Mesodermal cell (in vitro differentiated cells): Measurements from ENCODE around the gene CELF2.
A peak's percentile ranks its signal among the peaks of the same experiment; 100 is the strongest.

Experiments
- H3K27ac ChIP-seq: 2 replicates; pipeline ENCODE4 v1.7.0; 2013; ENCODE audit warnings: mild to moderate bottlenecking, low read depth, low read length, moderate library complexity; ENCODE audit not compliant: severe bottlenecking
- H3K36me3 ChIP-seq: 2 replicates; pipeline ENCODE4 v1.7.1; 2013; ENCODE audit warnings: mild to moderate bottlenecking, low read length, moderate library complexity; ENCODE audit not compliant: control insufficient read depth, insufficient read depth
- H3K4me1 ChIP-seq: one replicate; pipeline ENCODE4 v1.7.1; 2013; ENCODE audit warnings: mild to moderate bottlenecking, low read length; ENCODE audit not compliant: insufficient read depth, control insufficient read depth, poor library complexity, severe bottlenecking
- H3K4me3 ChIP-seq: 2 replicates; pipeline ENCODE4 v1.7.0; 2013; ENCODE audit warnings: low read length, control low read depth, mild to moderate bottlenecking; ENCODE audit not compliant: insufficient read depth, poor library complexity, severe bottlenecking; ENCODE audit errors: extremely low read depth
- H3K9me3 ChIP-seq: 2 replicates; pipeline ENCODE4 v1.7.1; 2013; ENCODE audit warnings: mild to moderate bottlenecking, low read length, moderate library complexity; ENCODE audit not compliant: control insufficient read depth
- WGBS, 2 experiments: methylation state at CpG; one replicate each; pipeline ENCODE4 v1.1.5; 2013; ENCODE audit warnings: missing lambda C conversion rate in 2 of 2; ENCODE audit not compliant: insufficient coverage in 2 of 2; 5-methylcytosine and 5-hydroxymethylcytosine counted together

The CELF2 gene

GRCh38 chr10:11318826-11319598 is 301.3 kb downstream of the CELF2 start:
- H3K4me3 ChIP-seq, result no peak overlapping the region

GRCh38 chr10:11319990-11320602 is 302.4 kb downstream of the CELF2 start:
- H3K4me1 ChIP-seq, result peaks cover 5% of the 10 kb centered on the region
- 85% methylated on average over 11 of the region's 11 CpGs for WGBS, 2 experiments
- peaks cover 14% of the 10 kb centered on the region for H3K36me3 ChIP-seq

More at GRCh38 chr10:11318826-11319598, 301.3 kb downstream of the CELF2 start:
- Histone ChIP-seq H3K27ac (no peak overlapping the region), H3K4me1 (no peaks in the 10 kb centered on the region), H3K9me3 (no peaks in the 10 kb centered on the region), H3K36me3 (peaks cover 20% of the 10 kb centered on the region)
- 91 to 97% methylated on average over 18 to 23 of the region's 26 CpGs for WGBS, 2 experiments

GRCh38 chr10:11320809-11321520 is 303.3 kb downstream of the CELF2 start:
- H3K4me1 ChIP-seq, result peaks cover 13% of the 10 kb centered on the region
- 93 to 97% methylated on average over 10 to 13 of the region's 17 CpGs for WGBS, 2 experiments
- H3K36me3 ChIP-seq, result peaks cover 14% of the 10 kb centered on the region
- no peaks in the 10 kb centered on the region for H3K9me3 ChIP-seq
- no peak overlapping the region for H3K27ac ChIP-seq
- H3K4me3 ChIP-seq, result no peak overlapping the region

More at GRCh38 chr10:11319990-11320602, 302.4 kb downstream of the CELF2 start:
- H3K9me3 ChIP-seq, result no peaks in the 10 kb centered on the region
- H3K4me3 ChIP-seq, result no peak overlapping the region
- no peak overlapping the region for H3K27ac ChIP-seq

- Histone ChIP-seq H3K36me3 (peaks cover 14% of the 10 kb centered on the region), H3K4me3 (no peak overlapping the region), H3K9me3 (no peaks in the 10 kb centered on the region), H3K27ac (no peak overlapping the region), H3K4me1 (peaks cover 28% of the 10 kb centered on the region)
- WGBS, 2 experiments, result 100% methylated on average over 1 of the region's 1 CpG
Measured at GRCh38 chr10:11322698-11323097, 305.0 kb downstream of the CELF2 start.

GRCh38 chr10:11324761-11325321 is 307.2 kb downstream of the CELF2 start:
- Histone ChIP-seq H3K27ac (peak overlapping the region; percentile 93), H3K4me3 (no peak overlapping the region), H3K4me1 (peaks cover 46% of the 10 kb centered on the region), H3K9me3 (no peaks in the 10 kb centered on the region), H3K36me3 (no peaks in the 10 kb centered on the region)
- WGBS, 2 experiments, result 95 to 100% methylated on average over 4 to 8 of the region's 11 CpGs

- no peaks in the 10 kb centered on the region for H3K36me3 ChIP-seq
- H3K4me3 ChIP-seq, result no peak overlapping the region
- H3K27ac ChIP-seq, result peak overlapping the region; percentile 93
- H3K9me3 ChIP-seq, result no peaks in the 10 kb centered on the region
- peaks cover 46% of the 10 kb centered on the region for H3K4me1 ChIP-seq
- 57 to 82% methylated on average over 1 to 2 of the region's 2 CpGs for WGBS, 2 experiments
Measured at GRCh38 chr10:11325817-11326216, 308.1 kb downstream of the CELF2 start.

GRCh38 chr10:11326241-11326640 is 308.6 kb downstream of the CELF2 start:
- Histone ChIP-seq H3K27ac (peak overlapping the region; percentile 93), H3K4me3 (no peak overlapping the region), H3K9me3 (no peaks in the 10 kb centered on the region), H3K36me3 (no peaks in the 10 kb centered on the region), H3K4me1 (peaks cover 46% of the 10 kb centered on the region)
- 94 to 100% methylated on average over 11 of the region's 12 CpGs for WGBS, 2 experiments

- Histone ChIP-seq H3K4me3 (no peak overlapping the region), H3K36me3 (no peaks in the 10 kb centered on the region), H3K27ac (peak overlapping the region; percentile 93), H3K9me3 (no peaks in the 10 kb centered on the region), H3K4me1 (peaks cover 46% of the 10 kb centered on the region)
- 88 to 90% methylated on average over 5 to 10 of the region's 11 CpGs for WGBS, 2 experiments
Measured at GRCh38 chr10:11326913-11327616, 309.4 kb downstream of the CELF2 start.

GRCh38 chr10:11328264-11329061 is 310.8 kb downstream of the CELF2 start:
- H3K27ac ChIP-seq, result peak overlapping the region; percentile 30
- no peaks in the 10 kb centered on the region for H3K36me3 ChIP-seq
- 89 to 90% methylated on average over 9 to 12 of the region's 17 CpGs for WGBS, 2 experiments
- no peaks in the 10 kb centered on the region for H3K9me3 ChIP-seq
- H3K4me3 ChIP-seq, result no peak overlapping the region
- H3K4me1 ChIP-seq, result peaks cover 46% of the 10 kb centered on the region
